KBM-7 (cell line): Measurements from ENCODE around the gene ADA.

Experiments used
- DNase-seq: peaks from one replicate; pipeline ENCODE4 v3.0.0-alpha.2; 2015
- in situ Hi-C: fragments of 300-500 bp; cut with MboI; formaldehyde crosslinking; loops from 2 replicates; pipeline ENCODE4 v1.14.3; 2020; ENCODE audit warnings: low sequenced_read_pairs, low pct_unique_long_range_greater_than_20kb, mixed read lengths

The ADA gene

DNA sequence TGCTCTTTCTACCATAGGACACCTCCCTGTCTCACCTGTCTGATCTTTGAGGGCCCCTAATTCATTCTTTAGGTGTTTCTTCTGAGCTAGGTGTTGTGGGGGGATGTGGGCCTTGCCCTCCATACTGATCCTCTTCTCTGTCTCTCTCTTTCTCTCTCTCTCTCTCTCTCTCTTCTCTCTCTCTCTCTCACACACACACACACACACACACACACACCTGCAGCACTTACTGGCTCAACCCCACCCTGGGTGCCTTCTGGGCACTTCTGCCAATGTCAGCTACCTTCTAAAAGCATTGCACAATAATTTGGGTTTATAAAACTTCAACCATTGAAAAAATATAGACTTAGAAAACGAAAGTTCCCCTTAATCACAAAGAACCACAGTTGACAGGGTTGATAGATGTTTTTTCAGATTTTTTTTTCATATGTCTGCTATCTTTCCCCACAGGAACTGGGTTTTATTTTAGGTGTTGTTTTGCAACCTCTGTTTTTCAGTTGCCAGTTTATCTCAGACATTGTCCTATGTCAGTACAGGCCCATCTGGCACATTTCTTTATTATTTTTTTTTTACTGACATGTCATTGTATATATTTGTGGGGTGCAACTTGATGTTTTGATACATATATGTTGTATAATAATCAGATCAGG lies 41.1 kb downstream of the ADA start:
- peak; percentile 41 for DNase-seq
- in situ Hi-C loops: no loop called here

GRCh38 chr20:44609516-44610312 lies 41.8 kb downstream of the ADA start:
- in situ Hi-C loops: no loop called here
- peak; percentile 92 for DNase-seq

- in situ Hi-C loops: no loop called here
- no peak for DNase-seq
Measured at GRCh38 chr20:44609006-44609515, 42.4 kb downstream of the ADA start.

GRCh38 chr20:44606725-44607441 lies 44.6 kb downstream of the ADA start:
- in situ Hi-C loops: no loop called here
- DNase-seq: no peak

GRCh38 chr20:44603327-44603726 lies 48.2 kb downstream of the ADA start:
- no peak for DNase-seq
- in situ Hi-C loops: no loop called here

DNA sequence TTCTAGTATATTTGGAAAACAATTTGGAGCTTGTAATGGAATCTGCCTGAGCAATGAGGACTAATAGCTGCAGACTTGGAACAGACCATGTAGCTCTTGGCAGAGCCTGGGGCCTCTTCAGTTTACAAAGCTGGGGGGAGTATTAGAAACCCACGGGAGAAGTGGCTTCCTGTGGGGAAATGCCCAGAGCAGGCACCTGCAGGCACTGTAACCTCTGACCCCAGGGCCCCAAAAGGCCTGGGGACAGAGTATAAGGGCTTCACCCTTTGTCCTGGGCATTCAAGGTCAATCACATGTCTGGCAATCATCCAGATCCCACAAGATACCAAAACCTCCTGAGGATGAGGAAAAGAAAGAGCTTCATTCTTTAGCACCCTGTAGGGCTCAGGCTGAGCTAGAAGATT lies 49.7 kb downstream of the ADA start:
- in situ Hi-C loops: no loop called here
- no peak for DNase-seq

- in situ Hi-C loops: no loop called here
Measured at GRCh38 chr20:44601236-44601671, 50.2 kb downstream of the ADA start.

GRCh38 chr20:44600758-44601201 lies 50.7 kb downstream of the ADA start:
- DNase-seq: no peak
- in situ Hi-C loops: no loop called here

More at GRCh38 chr20:44601236-44601671, 50.2 kb downstream of the ADA start:
- no peak for DNase-seq

- in situ Hi-C loops: no loop called here
- DNase-seq: no peak
Measured at GRCh38 chr20:44600301-44600700, 51.2 kb downstream of the ADA start.

DNA sequence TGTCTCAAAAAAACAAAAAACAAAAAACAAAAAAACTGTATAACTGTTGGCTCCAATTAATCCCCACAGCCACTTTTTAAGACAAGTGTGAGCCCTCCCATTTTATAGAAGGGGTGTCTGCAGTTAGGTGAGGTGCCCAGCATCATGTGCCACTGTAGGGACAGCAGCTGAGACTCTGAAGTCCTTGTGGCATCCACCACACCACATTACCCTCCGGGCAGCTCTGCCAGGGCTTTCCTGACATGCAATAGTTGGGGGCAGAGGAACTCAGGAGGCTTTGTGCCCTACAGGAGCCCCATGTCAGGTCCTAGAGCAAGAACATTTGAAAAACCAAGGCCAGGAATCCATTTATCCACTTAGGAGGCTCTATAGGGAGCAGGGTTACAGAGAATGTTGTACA lies 51.8 kb downstream of the ADA start:
- no peak for DNase-seq
- in situ Hi-C loops: no loop called here

- DNase-seq: peak; percentile 47
- in situ Hi-C loops: no loop called here
Measured at GRCh38 chr20:44598423-44599305, 52.8 kb downstream of the ADA start.

- in situ Hi-C loops: no loop called here
Measured at GRCh38 chr20:44597930-44598329, 53.6 kb downstream of the ADA start.

DNA sequence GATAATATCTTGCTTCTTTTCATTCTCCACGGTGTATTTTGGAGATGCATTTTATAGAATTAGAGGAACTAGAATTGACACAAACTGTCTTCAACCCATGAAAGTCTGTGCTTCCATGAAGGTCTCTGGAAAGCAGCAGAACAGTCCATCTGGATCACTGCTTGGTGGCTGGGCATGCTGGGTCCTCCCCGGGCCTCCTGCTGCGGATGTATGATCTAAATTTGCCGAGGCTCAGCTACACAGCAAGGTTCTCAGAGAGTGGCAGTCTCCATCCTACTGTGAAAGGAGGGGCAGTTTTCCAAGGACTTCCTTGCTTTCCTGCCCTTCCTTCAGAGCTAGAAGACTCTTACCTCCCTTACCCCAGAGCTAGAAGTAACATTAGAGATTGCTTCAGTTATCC lies 54.0 kb downstream of the ADA start:
- in situ Hi-C loops: no loop called here

More at GRCh38 chr20:44597930-44598329, 53.6 kb downstream of the ADA start:
- DNase-seq: no peak

GRCh38 chr20:44596876-44597275 lies 54.6 kb downstream of the ADA start:
- DNase-seq: no peak

More for the DNA sequence above, 54.0 kb downstream of the ADA start:
- no peak for DNase-seq

GRCh38 chr20:44596010-44596409 lies 55.5 kb downstream of the ADA start:
- no peak for DNase-seq
- in situ Hi-C loops: no loop called here

More at GRCh38 chr20:44596876-44597275, 54.6 kb downstream of the ADA start:
- in situ Hi-C loops: no loop called here

DNA sequence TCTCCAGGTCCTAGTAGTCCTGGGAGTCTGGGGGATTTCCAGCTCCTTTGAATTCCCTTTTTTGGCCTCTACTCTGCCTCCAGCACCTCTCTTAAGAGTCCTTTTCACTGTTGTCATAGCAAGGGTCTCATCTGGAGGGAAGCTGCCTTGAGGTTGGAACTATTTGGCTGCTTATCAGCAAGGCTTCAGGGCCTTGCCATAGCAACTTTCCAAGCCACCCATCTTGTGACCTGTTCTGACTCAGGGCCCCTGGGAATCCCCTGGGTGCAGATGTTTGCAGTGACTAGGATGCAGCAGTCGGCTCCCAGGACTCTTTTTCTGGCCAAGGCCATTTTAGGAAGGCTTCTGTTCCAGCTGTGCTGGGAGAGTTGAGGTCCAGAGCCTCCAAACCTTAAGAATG lies 56.8 kb downstream of the ADA start:
- in situ Hi-C loops: no loop called here
- DNase-seq: no peak

DNA sequence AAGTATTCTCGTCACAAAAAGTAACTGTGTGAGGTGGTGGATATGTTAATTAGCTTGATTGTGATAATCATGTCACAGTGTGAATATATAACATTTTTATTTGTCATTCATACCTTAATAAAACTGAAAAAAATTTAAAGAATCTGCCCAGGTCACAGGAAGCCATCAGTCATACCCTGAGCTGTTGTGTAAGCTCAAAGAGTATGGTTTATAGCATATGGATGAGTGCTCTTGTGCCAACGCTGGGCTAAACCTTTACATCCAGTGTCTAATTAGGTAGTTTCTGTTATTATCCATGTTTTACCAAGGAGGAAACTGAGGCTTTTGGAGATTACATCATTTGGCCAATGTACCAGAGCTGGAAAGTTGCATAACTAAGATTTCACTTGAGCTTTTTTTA lies 57.7 kb downstream of the ADA start:
- in situ Hi-C loops: no loop called here
- DNase-seq: no peak

- DNase-seq: no peak
- in situ Hi-C loops: no loop called here
Measured at GRCh38 chr20:44592366-44592765, 59.1 kb downstream of the ADA start.
